ENCODE measurements around the gene CYP19A1.

- TF ChIP-seq CTCF (IDR thresholded peaks at IDR 0.05; ENCODE audit: low read length) (no peak), EZH2 (IDR thresholded peaks at IDR 0.05; ENCODE audit: borderline replicate concordance, low read length) (no peak)
Measured at GRCh38 chr15:51341366-51342226, 3.2 kb upstream of the CYP19A1 start, which contains the start of gene GLDN.

All from OCI-LY1 (cell line).